DOHH2 (cell line): Measurements from ENCODE around the gene PLIN5.

Experiments
- H3F3A ChIP-seq: fragments of 200-600 bp; sonication (generic), shearing (Covaris generic); 2 replicates; pipeline ENCODE4 v1.6.0; 2016; ENCODE audit warnings: antibody characterized with exemption, mild to moderate bottlenecking; ENCODE audit not compliant: control insufficient read depth, insufficient read depth
- H3K27ac ChIP-seq: fragments of 200-600 bp; sonication (generic); 2 replicates; pipeline ENCODE4 v1.5.1; 2014; ENCODE audit warnings: low read depth, mild to moderate bottlenecking, low read length, moderate library complexity
- H3K27me3 ChIP-seq: fragments of 200-600 bp; sonication (generic); 2 replicates; pipeline ENCODE4 v1.6.1; 2014; ENCODE audit warnings: mild to moderate bottlenecking, low read length, mixed read lengths; ENCODE audit not compliant: control insufficient read depth
- H3K36me3 ChIP-seq: fragments of 200-600 bp; sonication (generic); 2 replicates; pipeline ENCODE4 v1.6.1; 2014; ENCODE audit warnings: mild to moderate bottlenecking, low read length, moderate library complexity, mixed read lengths; ENCODE audit not compliant: control insufficient read depth
- H3K4me1 ChIP-seq: fragments of 200-600 bp; sonication (generic); 2 replicates; pipeline ENCODE4 v1.6.1; 2014; ENCODE audit warnings: mild to moderate bottlenecking, low read length, mixed read lengths; ENCODE audit not compliant: control insufficient read depth
- H3K4me2 ChIP-seq: fragments of 200-600 bp; sonication (generic); 2 replicates; pipeline ENCODE4 v1.6.0; 2014; ENCODE audit warnings: mild to moderate bottlenecking, low read length, moderate library complexity
- H3K4me3 ChIP-seq: fragments of 200-600 bp; sonication (generic); 2 replicates; pipeline ENCODE4 v1.5.1; 2014; ENCODE audit warnings: mild to moderate bottlenecking, low read length, mixed read lengths
- H3K79me2 ChIP-seq: fragments of 200-600 bp; sonication (generic); 2 replicates; pipeline ENCODE4 v1.6.1; 2014; ENCODE audit warnings: mild to moderate bottlenecking, low read length, mixed read lengths; ENCODE audit not compliant: control insufficient read depth
- H3K9me2 ChIP-seq: fragments of 200-600 bp; sonication (generic); replicated peaks from 2 replicates; pipeline ENCODE4 v1.6.1; 2014; ENCODE audit warnings: mild to moderate bottlenecking, low read length, mixed read lengths; ENCODE audit not compliant: control insufficient read depth
- H3K9me3 ChIP-seq: fragments of 200-600 bp; sonication (generic); 2 replicates; pipeline ENCODE4 v1.6.1; 2014; ENCODE audit warnings: antibody characterized with exemption, low read length, mixed read lengths; ENCODE audit not compliant: control insufficient read depth, insufficient read depth
- H4K20me1 ChIP-seq: fragments of 200-600 bp; sonication (generic); 2 replicates; pipeline ENCODE4 v1.6.0; 2014; ENCODE audit warnings: low read depth, mild to moderate bottlenecking, antibody characterized with exemption, low read length, moderate library complexity; ENCODE audit not compliant: control insufficient read depth, insufficient read depth
- CTCF ChIP-seq: fragments of 200-600 bp; sonication (generic); IDR thresholded peaks from one replicate; pipeline ENCODE4 v1.5.1; 2014; ENCODE audit warnings: antibody characterized with exemption, mild to moderate bottlenecking, low read depth, low read length; ENCODE audit not compliant: poor library complexity, severe bottlenecking
- EZH2phosphoT487 ChIP-seq: fragments of 200-600 bp; sonication (generic); IDR thresholded peaks from 2 replicates; pipeline ENCODE4 v1.6.1; 2017; ENCODE audit warnings: borderline replicate concordance, mild to moderate bottlenecking, antibody characterized with exemption, low read length, moderate library complexity, mixed read lengths

The PLIN5 gene

GRCh38 chr19:4577020-4577782, 42.2 kb upstream of the PLIN5 start:
- H3K4me1 ChIP-seq, result peaks cover 3% of the 10 kb centered on the region; the same call in 1 of the 2 replicates
- H3F3A ChIP-seq, result no peaks in the 10 kb centered on the region
- H3K4me3 ChIP-seq, result no peak overlapping the region
- peaks cover 37% of the 10 kb centered on the region for H3K27me3 ChIP-seq
- no peaks in the 10 kb centered on the region for H3K79me2 ChIP-seq
- H3K27ac ChIP-seq, result no peak overlapping the region
- H3K4me2 ChIP-seq, result no peak overlapping the region
- no peaks in the 10 kb centered on the region for H3K9me3 ChIP-seq
- no peaks in the 10 kb centered on the region for H4K20me1 ChIP-seq
- no peaks in the 10 kb centered on the region for H3K36me3 ChIP-seq
- no peak for TF ChIP-seq CTCF
- no peak for TF ChIP-seq EZH2phosphoT487
- H3K9me2 ChIP-seq, result no peaks in the 10 kb centered on the region

- H3K9me2 ChIP-seq, result no peaks in the 10 kb centered on the region
- no peak for TF ChIP-seq EZH2phosphoT487
- TF ChIP-seq CTCF, result peak; percentile 85
- peaks cover 3% of the 10 kb centered on the region; the same call in 1 of the 2 replicates for H3K4me1 ChIP-seq
- no peak overlapping the region for H3K4me3 ChIP-seq
- H3K9me3 ChIP-seq, result no peaks in the 10 kb centered on the region
- H3K27me3 ChIP-seq, result peaks cover 32% of the 10 kb centered on the region
- no peaks in the 10 kb centered on the region for H3F3A ChIP-seq
- H3K27ac ChIP-seq, result no peak overlapping the region
- H3K79me2 ChIP-seq, result no peaks in the 10 kb centered on the region
- H4K20me1 ChIP-seq, result no peaks in the 10 kb centered on the region
- H3K36me3 ChIP-seq, result no peaks in the 10 kb centered on the region
- H3K4me2 ChIP-seq, result no peak overlapping the region
Observed at GRCh38 chr19:4576016-4576933, 41.3 kb upstream of the PLIN5 start.

DNA sequence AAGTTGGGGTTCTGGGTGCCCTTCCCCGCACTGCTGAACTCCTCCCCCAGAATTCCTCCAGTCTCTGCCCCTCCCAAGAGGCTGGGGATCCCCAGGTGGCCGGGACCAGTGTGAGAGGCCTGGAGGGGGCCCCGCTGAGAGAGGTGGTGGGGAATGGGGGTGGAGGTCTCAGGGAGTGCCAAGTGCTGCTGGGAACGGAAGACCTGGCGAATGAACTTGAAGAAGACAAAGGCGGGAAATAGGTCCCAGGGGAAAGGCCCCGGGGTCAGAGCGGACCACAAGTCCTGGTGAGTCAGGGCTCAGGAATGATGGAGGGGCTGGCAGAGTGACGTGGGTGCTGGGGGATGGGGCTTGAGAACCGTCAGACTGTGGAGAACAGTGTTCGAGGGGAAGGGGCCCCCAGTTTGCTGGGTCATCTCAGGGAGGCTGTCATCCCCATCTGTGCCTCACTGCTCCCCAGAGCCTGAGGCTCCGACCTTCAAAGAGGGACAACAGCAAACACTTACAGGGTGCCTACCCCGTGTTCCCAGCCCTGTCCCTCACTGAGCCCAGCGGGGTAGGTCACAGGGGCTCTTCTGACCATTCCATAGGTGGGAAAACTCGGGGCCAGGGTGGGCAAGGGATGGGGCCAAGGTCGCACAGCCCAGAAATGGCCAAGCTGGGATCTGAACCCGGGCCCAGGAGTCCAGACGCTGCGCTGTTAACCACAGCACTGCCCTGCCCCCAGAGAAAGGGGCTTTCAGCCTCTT, 40.4 kb upstream of the PLIN5 start:
- Histone ChIP-seq H3K4me1 (peaks cover 3% of the 10 kb centered on the region; the same call in 1 of the 2 replicates), H3K27ac (no peak overlapping the region), H3K9me2 (no peaks in the 10 kb centered on the region), H3K4me3 (no peak overlapping the region), H3K79me2 (no peaks in the 10 kb centered on the region), H3K9me3 (no peaks in the 10 kb centered on the region), H3K4me2 (no peak overlapping the region), H3K36me3 (no peaks in the 10 kb centered on the region), H3K27me3 (peaks cover 26% of the 10 kb centered on the region), H3F3A (no peaks in the 10 kb centered on the region), H4K20me1 (no peaks in the 10 kb centered on the region)
- no peak for TF ChIP-seq CTCF
- TF ChIP-seq EZH2phosphoT487, result no peak
